Stimulated activated naive CD8-positive, alpha-beta T cell treated with anti-CD3 and anti-CD28 coated beads, Interleukin-15, Interleukin-2, amounts not matched to agents 100 ng/mL and 50 ng/mL, for 24 hours (primary cell): ENCODE results near the gene ARMC9.

ENCODE experiments used
- H3K27ac Mint-ChIP-seq: one replicate; pipeline ENCODE4 v1.8.0; 2021; ENCODE audit warnings: mild to moderate bottlenecking, mixed read lengths
- H3K27me3 Mint-ChIP-seq: one replicate; pipeline ENCODE4 v1.8.0; 2021; ENCODE audit warnings: mixed read lengths
- H3K36me3 Mint-ChIP-seq: one replicate; pipeline ENCODE4 v1.8.0; 2021; ENCODE audit warnings: low read depth, mixed read lengths
- H3K4me1 Mint-ChIP-seq: one replicate; pipeline ENCODE4 v1.8.0; 2021; ENCODE audit warnings: low read depth, mixed read lengths
- H3K4me3 Mint-ChIP-seq: one replicate; pipeline ENCODE4 v1.8.0; 2021; ENCODE audit warnings: mild to moderate bottlenecking, mixed read lengths
- H3K9me3 Mint-ChIP-seq: one replicate; pipeline ENCODE4 v1.8.0; 2021; ENCODE audit warnings: mixed read lengths

The ARMC9 gene, protein sequence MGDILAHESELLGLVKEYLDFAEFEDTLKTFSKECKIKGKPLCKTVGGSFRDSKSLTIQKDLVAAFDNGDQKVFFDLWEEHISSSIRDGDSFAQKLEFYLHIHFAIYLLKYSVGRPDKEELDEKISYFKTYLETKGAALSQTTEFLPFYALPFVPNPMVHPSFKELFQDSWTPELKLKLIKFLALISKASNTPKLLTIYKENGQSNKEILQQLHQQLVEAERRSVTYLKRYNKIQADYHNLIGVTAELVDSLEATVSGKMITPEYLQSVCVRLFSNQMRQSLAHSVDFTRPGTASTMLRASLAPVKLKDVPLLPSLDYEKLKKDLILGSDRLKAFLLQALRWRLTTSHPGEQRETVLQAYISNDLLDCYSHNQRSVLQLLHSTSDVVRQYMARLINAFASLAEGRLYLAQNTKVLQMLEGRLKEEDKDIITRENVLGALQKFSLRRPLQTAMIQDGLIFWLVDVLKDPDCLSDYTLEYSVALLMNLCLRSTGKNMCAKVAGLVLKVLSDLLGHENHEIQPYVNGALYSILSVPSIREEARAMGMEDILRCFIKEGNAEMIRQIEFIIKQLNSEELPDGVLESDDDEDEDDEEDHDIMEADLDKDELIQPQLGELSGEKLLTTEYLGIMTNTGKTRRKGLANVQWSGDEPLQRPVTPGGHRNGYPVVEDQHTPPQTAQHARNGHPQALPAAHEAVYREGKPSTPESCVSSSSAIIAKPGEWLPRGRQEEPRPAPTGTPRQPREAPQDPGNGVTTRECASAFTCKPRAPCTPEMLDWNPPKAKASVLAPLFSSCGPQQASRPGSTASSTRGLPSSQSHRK

DNA sequence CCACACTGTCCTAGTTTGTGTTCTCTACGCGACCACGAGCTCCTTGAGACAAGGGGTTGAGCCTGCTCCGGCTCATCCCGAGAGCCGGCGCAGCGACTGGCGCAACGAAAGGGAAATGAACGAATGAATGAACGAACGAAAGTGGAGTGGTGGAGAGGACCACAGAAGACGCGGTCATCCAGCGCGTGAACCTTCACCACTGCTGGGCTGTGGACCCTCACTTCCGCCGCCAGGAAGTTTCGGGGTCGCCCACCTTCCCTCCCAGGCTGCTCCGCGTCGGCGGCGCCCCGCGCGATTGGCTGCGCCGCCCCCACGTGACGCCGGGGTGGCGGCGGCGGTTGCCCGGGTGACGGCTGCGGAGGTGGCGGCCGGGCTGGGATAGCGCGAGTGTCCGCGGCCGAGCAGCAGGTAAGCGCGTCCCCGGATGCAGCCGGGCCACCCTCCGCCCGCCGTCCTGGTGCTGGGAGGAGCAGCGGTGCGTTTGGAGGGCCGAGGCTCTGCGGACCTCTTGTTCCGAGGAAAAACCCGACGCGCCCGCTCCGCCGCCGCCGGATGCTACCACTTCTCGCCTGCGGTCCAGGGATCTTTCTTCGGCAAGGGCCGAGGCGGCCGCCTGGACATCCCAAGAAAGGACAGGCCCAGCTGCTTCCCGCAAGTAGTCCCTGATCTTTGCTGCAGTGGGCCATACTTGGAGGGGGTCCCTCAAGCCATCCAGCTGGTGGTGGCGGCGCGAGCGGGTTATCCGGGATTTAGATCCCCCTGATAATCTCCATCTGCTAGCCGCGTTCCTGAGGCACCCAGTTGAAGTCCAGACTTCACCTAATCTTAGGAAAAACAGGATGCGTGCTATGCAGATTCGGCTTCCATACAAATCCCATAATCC lies at the start of gene ARMC9:
Gene ARMC9 (plus strand): TSS at position 341 of the 883 bp plus-strand sequence. CDS start 7,608 bp downstream, outside the sequence.
- peaks cover 24% of the 10 kb centered on the region for H3K4me1 Mint-ChIP-seq
- H3K27ac Mint-ChIP-seq = peak within 1 kb of the TSS; percentile 91
- no peaks in the 10 kb centered on the region for H3K36me3 Mint-ChIP-seq
- H3K4me3 Mint-ChIP-seq = peak within 1 kb of the TSS; percentile 94
- peaks cover 4% of the 10 kb centered on the region for H3K27me3 Mint-ChIP-seq
- no peaks in the 10 kb centered on the region for H3K9me3 Mint-ChIP-seq

DNA sequence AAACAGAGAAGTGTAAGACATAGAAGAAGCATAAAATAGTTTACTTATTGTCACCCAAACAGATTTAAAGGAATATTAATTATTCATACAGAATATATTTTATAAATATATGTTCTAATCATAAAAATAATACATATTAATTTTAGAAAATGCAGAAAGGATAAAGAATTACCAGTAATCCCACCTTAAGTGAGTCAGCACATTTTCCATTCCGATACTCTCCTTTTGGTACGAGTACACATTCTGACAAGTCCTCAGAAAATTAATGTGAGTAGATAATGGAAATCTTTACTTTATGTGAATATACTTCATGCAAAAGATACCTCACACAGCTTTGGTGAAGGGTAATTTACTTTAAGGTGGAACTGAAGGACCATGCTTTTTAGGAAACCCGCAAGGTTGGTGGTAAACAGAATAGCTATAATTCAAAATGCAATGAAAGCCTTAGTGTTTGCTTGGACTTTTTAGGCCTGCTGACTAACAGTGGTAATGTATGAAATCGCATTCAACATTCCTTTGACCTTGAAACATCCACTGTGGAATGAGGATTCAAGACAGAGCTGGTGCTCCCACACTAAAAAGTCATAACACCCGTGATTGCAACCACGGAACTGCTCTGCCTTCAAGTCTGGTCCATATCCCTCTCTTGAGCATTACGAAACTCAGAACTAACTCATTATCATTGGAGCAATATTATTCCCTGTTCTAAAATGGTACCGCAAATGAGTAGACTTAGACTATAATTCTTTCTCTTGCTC lies 45.5 kb upstream of the ARMC9 start:
- Mint-ChIP-seq H3K27me3 (no peaks in the 10 kb centered on the region), H3K9me3 (no peaks in the 10 kb centered on the region), H3K4me1 (peaks cover 2% of the 10 kb centered on the region), H3K27ac (no peak overlapping the region), H3K36me3 (peaks cover 75% of the 10 kb centered on the region), H3K4me3 (no peak overlapping the region)

- peaks cover 39% of the 10 kb centered on the region for H3K4me1 Mint-ChIP-seq
- no peak overlapping the region for H3K4me3 Mint-ChIP-seq
- peaks cover 67% of the 10 kb centered on the region for H3K36me3 Mint-ChIP-seq
- no peak overlapping the region for H3K27ac Mint-ChIP-seq
- H3K9me3 Mint-ChIP-seq = no peaks in the 10 kb centered on the region
- no peaks in the 10 kb centered on the region for H3K27me3 Mint-ChIP-seq
Observed at GRCh38 chr2:231159306-231159705, 39.1 kb upstream of the ARMC9 start.

DNA sequence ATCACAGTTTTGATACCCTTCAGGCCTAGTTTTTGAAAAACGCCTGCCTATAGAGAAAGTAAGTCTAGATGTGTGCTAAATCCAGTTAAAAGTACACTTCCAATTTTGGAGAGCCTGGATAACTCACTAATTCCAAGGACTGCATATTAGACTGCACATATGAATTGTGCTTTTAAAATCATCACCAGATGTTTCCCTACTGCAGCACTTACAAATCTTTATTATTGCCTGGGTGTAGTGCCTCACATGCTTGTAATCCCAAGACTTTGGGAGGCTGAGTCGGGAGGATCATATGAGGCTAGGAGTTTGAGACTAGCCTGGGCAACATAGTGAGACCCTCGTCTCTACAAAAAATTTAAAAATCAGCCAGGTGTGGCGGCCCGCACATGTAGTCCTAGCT lies 37.7 kb upstream of the ARMC9 start:
- Mint-ChIP-seq H3K36me3 (peaks cover 70% of the 10 kb centered on the region), H3K27ac (peak overlapping the region; percentile 26), H3K4me1 (peaks cover 39% of the 10 kb centered on the region), H3K9me3 (no peaks in the 10 kb centered on the region), H3K27me3 (no peaks in the 10 kb centered on the region), H3K4me3 (no peak overlapping the region)

- peak overlapping the region; percentile 91 for H3K27ac Mint-ChIP-seq
Observed at GRCh38 chr2:231161252-231161839, 37.1 kb upstream of the ARMC9 start.

GRCh38 chr2:231161877-231162329 lies 36.5 kb upstream of the ARMC9 start:
- Mint-ChIP-seq H3K27ac (peak overlapping the region; percentile 91), H3K27me3 (no peaks in the 10 kb centered on the region), H3K36me3 (peaks cover 74% of the 10 kb centered on the region)

More at GRCh38 chr2:231161252-231161839, 37.1 kb upstream of the ARMC9 start:
- Mint-ChIP-seq H3K27me3 (no peaks in the 10 kb centered on the region), H3K36me3 (peaks cover 71% of the 10 kb centered on the region), H3K9me3 (no peaks in the 10 kb centered on the region), H3K4me3 (peak overlapping the region; percentile 33), H3K4me1 (peaks cover 39% of the 10 kb centered on the region)

GRCh38 chr2:231163011-231163410 lies 35.4 kb upstream of the ARMC9 start:
- Mint-ChIP-seq H3K27ac (peak overlapping the region; percentile 67), H3K27me3 (no peaks in the 10 kb centered on the region), H3K4me3 (no peak overlapping the region), H3K36me3 (peaks cover 79% of the 10 kb centered on the region), H3K9me3 (no peaks in the 10 kb centered on the region), H3K4me1 (peaks cover 55% of the 10 kb centered on the region)

More at GRCh38 chr2:231161877-231162329, 36.5 kb upstream of the ARMC9 start:
- peak overlapping the region; percentile 33 for H3K4me3 Mint-ChIP-seq
- peaks cover 44% of the 10 kb centered on the region for H3K4me1 Mint-ChIP-seq
- H3K9me3 Mint-ChIP-seq = no peaks in the 10 kb centered on the region

GRCh38 chr2:231163414-231164095 lies 34.9 kb upstream of the ARMC9 start:
- Mint-ChIP-seq H3K27ac (peak overlapping the region; percentile 67), H3K36me3 (peaks cover 79% of the 10 kb centered on the region)

GRCh38 chr2:231167745-231168459 lies 30.5 kb upstream of the ARMC9 start:
- peaks cover 37% of the 10 kb centered on the region for H3K4me1 Mint-ChIP-seq
- H3K27ac Mint-ChIP-seq = peak overlapping the region; percentile 84
- no peaks in the 10 kb centered on the region for H3K27me3 Mint-ChIP-seq
- peaks cover 89% of the 10 kb centered on the region for H3K36me3 Mint-ChIP-seq
- no peaks in the 10 kb centered on the region for H3K9me3 Mint-ChIP-seq
- peak overlapping the region; percentile 15 for H3K4me3 Mint-ChIP-seq

More at GRCh38 chr2:231163414-231164095, 34.9 kb upstream of the ARMC9 start:
- Mint-ChIP-seq H3K9me3 (no peaks in the 10 kb centered on the region), H3K27me3 (no peaks in the 10 kb centered on the region), H3K4me1 (peaks cover 61% of the 10 kb centered on the region), H3K4me3 (no peak overlapping the region)

GRCh38 chr2:231168460-231169139 lies 29.8 kb upstream of the ARMC9 start:
- no peaks in the 10 kb centered on the region for H3K27me3 Mint-ChIP-seq
- peak overlapping the region; percentile 84 for H3K27ac Mint-ChIP-seq
- H3K4me3 Mint-ChIP-seq = peak overlapping the region; percentile 15
- H3K4me1 Mint-ChIP-seq = peaks cover 30% of the 10 kb centered on the region
- no peaks in the 10 kb centered on the region for H3K9me3 Mint-ChIP-seq
- H3K36me3 Mint-ChIP-seq = peaks cover 87% of the 10 kb centered on the region

DNA sequence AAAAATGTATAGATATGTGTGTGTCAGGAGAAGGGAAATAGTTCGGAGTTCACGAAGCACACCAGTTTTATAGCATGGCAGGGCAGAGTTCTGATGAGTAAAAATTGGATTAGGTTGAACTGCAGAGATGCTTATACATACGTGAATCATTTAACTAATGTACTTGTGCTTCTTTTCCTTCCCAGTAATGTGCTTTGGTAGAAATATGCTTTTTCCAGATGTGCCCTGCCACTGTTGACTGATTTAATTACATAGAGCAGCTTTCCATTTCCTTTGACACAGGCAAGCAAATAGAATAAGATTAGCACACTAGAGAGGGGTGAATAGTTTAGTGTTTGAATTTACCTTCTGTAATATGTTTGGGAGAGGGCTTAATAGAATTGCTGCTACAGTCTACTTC lies 28.9 kb upstream of the ARMC9 start:
- Mint-ChIP-seq H3K9me3 (no peaks in the 10 kb centered on the region), H3K27ac (peak overlapping the region; percentile 84)

DNA sequence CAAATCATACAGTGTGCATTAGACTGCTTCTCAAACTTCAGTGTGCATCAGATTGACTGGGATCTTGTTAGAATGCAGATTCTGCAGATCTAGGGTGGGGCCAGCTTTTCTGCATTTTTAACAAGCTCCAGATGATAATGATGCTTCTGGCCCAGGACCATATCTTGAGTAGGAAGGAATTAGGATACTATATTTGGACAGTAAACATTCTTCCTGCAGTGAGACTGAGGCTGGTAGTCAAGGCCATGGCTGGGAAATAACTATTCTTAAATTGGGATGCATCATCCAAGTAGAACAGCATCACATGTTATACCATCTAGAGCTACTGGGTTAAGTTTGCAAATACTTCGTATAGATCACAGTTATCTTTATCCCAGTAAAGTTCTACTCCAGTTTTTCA lies 28.4 kb upstream of the ARMC9 start:
- Mint-ChIP-seq H3K36me3 (peaks cover 92% of the 10 kb centered on the region), H3K4me3 (no peak overlapping the region), H3K27me3 (no peaks in the 10 kb centered on the region), H3K27ac (no peak overlapping the region), H3K4me1 (peaks cover 30% of the 10 kb centered on the region), H3K9me3 (no peaks in the 10 kb centered on the region)

More for the DNA sequence above, 28.9 kb upstream of the ARMC9 start:
- Mint-ChIP-seq H3K4me1 (peaks cover 30% of the 10 kb centered on the region), H3K36me3 (peaks cover 92% of the 10 kb centered on the region), H3K4me3 (no peak overlapping the region), H3K27me3 (no peaks in the 10 kb centered on the region)
